ENCODE measurements around the gene OR51B4.

GRCh38 chr11:5345831-5346230 is 44.1 kb upstream of the OR51B4 start:
- no peak for TF ChIP-seq CTCF (IDR thresholded peaks at IDR 0.05)
- no peak for TF ChIP-seq POLR2A (IDR thresholded peaks at IDR 0.05)

Measured in thyroid gland (tissue), 4 donors.